UCSD-AML1 (cell line): Measurements from ENCODE around the gene VSIG2.
"Not testable (repeated sequence)": the region's sequence is repeated elsewhere in the genome, so short reads cannot be mapped to it uniquely, and the experiment has no call there.

Experiments
- DNase-seq: peaks from one replicate; lab custom pipeline; 2025; ENCODE audit not compliant: unreplicated experiment; lab: John Stamatoyannopoulos, UW

Gene VSIG2

GRCh38 chr11:124751741-124752470 is at the start of gene VSIG2:
Gene VSIG2 (minus strand): TSS chr11:124752255. CDS start chr11:124752137, 118 bp downstream.
- DNase-seq = no peak

- DNase-seq = no peak
Observed at GRCh38 chr11:124801014-124801413, 49.0 kb upstream of the VSIG2 start.

GRCh38 chr11:124800226-124800929 is 48.3 kb upstream of the VSIG2 start, which contains the start of gene MSANTD2:
Gene MSANTD2 (minus strand): TSS chr11:124800406. CDS start chr11:124800380, 26 bp downstream.
- DNase-seq = peak; percentile 78

- DNase-seq = peak; percentile 46
Observed at GRCh38 chr11:124799348-124800225, 47.5 kb upstream of the VSIG2 start.

- no peak for DNase-seq
Observed at GRCh38 chr11:124798991-124799347, 46.9 kb upstream of the VSIG2 start.

- no peak for DNase-seq
Observed at GRCh38 chr11:124796312-124796711, 44.3 kb upstream of the VSIG2 start.

GRCh38 chr11:124793466-124794278 is 41.6 kb upstream of the VSIG2 start:
- no peak for DNase-seq

GRCh38 chr11:124791626-124792341 is 39.7 kb upstream of the VSIG2 start:
- no peak for DNase-seq

- DNase-seq = no peak
Observed at GRCh38 chr11:124788521-124788920, 36.5 kb upstream of the VSIG2 start.

GRCh38 chr11:124784051-124784450 is 32.0 kb upstream of the VSIG2 start:
- no peak for DNase-seq

GRCh38 chr11:124783002-124783401 is 30.9 kb upstream of the VSIG2 start:
- no peak for DNase-seq

- DNase-seq = no peak
Observed at GRCh38 chr11:124779568-124779967, 27.5 kb upstream of the VSIG2 start.

- DNase-seq = no peak
Observed at GRCh38 chr11:124778281-124778680, 26.2 kb upstream of the VSIG2 start.

GRCh38 chr11:124776865-124777645 is 25.0 kb upstream of the VSIG2 start:
- DNase-seq = no peak

GRCh38 chr11:124770959-124771358 is 18.9 kb upstream of the VSIG2 start:
- DNase-seq = not testable (repeated sequence)

GRCh38 chr11:124769806-124770774 is 18.0 kb upstream of the VSIG2 start:
- no peak for DNase-seq

GRCh38 chr11:124768914-124769313 is 16.9 kb upstream of the VSIG2 start:
- DNase-seq = no peak

GRCh38 chr11:124766156-124766555 is 14.1 kb upstream of the VSIG2 start:
- no peak for DNase-seq
